RWPE1 (cell line): Measurements from ENCODE around the gene AMDHD2.

Experiments
- CTCF ChIA-PET: fragments of 350-600 bp; sonication (Branson Sonifier 250); formaldehyde crosslinking; extraction: SDS; loops from one replicate; lab custom pipeline; 2021; lab: Yijun Ruan, JAX
- POLR2A ChIA-PET: fragments of 400-600 bp; formaldehyde crosslinking; extraction: SDS; loops from one replicate; lab custom pipeline; 2020; ENCODE audit warnings: antibody characterized with exemption; ENCODE audit not compliant: low non-redundant PET; lab: Yijun Ruan, JAX
- DNase-seq: peaks from one replicate; pipeline ENCODE4 v3.0.0; 2012; ENCODE audit warnings: low spot score
- H3K27ac ChIP-seq: fragments of 450-650 bp; 2 replicates; pipeline ENCODE4 v1.5.1; 2017
- CTCF ChIP-seq: fragments of 450-650 bp; conservative IDR thresholded peaks from 2 replicates; pipeline ENCODE4 v1.5.1; 2017; ENCODE audit warnings: low read depth, mild to moderate bottlenecking

The AMDHD2 gene, protein sequence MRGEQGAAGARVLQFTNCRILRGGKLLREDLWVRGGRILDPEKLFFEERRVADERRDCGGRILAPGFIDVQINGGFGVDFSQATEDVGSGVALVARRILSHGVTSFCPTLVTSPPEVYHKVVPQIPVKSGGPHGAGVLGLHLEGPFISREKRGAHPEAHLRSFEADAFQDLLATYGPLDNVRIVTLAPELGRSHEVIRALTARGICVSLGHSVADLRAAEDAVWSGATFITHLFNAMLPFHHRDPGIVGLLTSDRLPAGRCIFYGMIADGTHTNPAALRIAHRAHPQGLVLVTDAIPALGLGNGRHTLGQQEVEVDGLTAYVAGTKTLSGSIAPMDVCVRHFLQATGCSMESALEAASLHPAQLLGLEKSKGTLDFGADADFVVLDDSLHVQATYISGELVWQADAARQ

DNA sequence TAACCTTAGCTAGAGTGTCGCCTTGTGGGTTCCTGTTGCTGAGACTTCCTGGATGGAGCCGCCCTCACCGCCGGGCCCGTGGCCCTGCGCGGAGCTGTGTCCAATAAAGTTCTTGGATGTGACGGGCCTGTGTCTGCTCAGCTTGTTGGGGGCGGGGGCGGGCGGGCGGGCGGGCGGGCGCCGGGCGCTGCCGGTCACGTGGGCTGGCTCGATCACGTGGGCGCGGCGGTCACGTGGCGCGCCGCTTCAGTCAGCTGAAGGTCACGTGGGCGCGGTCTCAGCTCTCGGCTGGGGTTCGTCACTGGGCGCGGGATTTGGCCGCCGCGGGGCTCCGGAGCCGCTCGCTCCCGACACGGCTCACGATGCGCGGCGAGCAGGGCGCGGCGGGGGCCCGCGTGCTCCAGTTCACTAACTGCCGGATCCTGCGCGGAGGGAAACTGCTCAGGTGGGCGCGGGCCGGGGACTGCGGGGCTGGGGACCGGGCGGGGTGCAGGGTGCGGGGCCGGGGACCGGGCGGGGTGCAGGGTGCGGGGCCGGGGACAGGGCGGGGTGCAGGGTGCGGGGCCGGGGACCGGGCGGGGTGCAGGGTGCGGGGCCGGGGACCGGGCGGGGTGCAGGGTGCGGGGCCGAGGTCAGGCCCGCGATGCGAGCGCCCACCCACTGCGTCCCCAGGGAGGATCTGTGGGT is at the start of gene AMDHD2:
Gene AMDHD2, plus strand, starts transcription at position 275 of the 687 bp plus-strand sequence. Its CDS starts 88 bp downstream, at position 363.
- peak within 1 kb of the TSS; percentile 95 for H3K27ac ChIP-seq
- POLR2A ChIA-PET = interaction anchor here (0.8 to 1.5 kb wide), 2 partner anchors 11 to 52 kb away, joined by 3 to 6 read pairs; partner anchors contain the start of gene CEMP1
- CTCF ChIA-PET = no interaction called here
- DNase-seq = peak; percentile 84
- TF ChIP-seq CTCF = no peak

DNA sequence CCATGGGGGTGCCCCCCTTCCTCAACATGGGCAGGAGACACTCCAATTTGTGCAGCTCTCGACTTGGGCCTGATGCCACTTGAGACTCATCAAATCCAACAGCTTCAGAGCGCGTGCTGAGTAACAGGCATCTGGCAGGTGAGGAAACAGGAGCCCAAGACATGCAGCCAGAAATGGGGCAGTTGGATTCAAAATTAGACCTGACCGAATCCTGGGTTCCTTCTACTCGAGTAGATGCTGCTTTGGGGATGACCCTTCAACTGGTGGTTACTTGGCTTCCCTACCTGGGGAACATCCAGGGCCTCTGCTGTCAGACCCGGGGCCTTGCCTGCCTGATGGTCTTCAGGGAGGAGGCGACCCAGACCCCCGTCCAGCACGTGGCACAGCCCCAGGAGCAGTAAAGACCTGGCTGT is 49.6 kb upstream of the AMDHD2 start:
- TF ChIP-seq CTCF = no peak
- ChIA-PET CTCF (interaction anchor here (0.6 to 1.0 kb wide), 3 partner anchors 13 to 31 kb away, joined by 3 to 5 read pairs (median 3); no protein-coding TSS in a partner anchor), POLR2A (no interaction called here)
- H3K27ac ChIP-seq = peak overlapping the region; percentile 91
- DNase-seq = no peak

DNA sequence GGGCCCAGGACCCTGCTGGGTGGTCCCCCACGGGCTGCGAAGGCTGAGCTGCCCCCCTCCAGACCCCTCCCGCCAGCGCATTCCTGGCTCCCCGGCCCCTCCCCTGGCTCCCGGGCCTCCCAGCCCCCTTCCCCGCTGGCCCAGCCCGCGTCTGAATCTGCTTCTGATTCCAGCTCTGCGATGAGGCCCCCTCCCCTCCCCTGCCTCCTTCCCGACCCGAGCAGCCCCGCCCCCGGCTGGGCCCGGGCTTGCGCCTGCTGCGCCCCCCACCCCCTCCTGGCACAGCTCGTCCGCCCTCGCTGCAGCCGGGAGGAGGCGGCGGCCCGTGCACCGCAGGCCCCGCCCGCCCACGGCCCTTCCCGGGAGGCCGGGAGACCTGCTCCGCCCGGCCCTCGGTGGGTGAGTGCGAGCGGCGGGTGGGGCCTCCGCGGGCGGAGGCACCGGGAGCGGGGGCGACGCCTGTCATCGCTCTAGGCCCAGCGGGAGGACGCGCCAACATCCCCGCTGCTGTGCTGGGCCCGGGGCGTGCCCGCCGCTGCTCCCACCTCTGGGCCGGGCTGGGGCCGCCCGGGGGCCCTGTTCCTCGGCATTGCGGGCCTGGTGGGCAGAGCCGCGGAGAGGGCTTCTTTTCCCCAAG is 49.0 kb upstream of the AMDHD2 start, which contains the start of gene NTN3:
Gene NTN3, plus strand, starts transcription at position 282 of the 637 bp plus-strand sequence. CDS start 405 bp downstream, outside the sequence.
- H3K27ac ChIP-seq = peak within 1 kb of the TSS; percentile 91
- TF ChIP-seq CTCF = no peak
- CTCF ChIA-PET = interaction anchor here (0.7 to 4.0 kb wide), 4 partner anchors 30 to 278 kb away, joined by 3 to 12 read pairs (median 4); no protein-coding TSS in a partner anchor
- DNase-seq = no peak
- POLR2A ChIA-PET = no interaction called here

DNA sequence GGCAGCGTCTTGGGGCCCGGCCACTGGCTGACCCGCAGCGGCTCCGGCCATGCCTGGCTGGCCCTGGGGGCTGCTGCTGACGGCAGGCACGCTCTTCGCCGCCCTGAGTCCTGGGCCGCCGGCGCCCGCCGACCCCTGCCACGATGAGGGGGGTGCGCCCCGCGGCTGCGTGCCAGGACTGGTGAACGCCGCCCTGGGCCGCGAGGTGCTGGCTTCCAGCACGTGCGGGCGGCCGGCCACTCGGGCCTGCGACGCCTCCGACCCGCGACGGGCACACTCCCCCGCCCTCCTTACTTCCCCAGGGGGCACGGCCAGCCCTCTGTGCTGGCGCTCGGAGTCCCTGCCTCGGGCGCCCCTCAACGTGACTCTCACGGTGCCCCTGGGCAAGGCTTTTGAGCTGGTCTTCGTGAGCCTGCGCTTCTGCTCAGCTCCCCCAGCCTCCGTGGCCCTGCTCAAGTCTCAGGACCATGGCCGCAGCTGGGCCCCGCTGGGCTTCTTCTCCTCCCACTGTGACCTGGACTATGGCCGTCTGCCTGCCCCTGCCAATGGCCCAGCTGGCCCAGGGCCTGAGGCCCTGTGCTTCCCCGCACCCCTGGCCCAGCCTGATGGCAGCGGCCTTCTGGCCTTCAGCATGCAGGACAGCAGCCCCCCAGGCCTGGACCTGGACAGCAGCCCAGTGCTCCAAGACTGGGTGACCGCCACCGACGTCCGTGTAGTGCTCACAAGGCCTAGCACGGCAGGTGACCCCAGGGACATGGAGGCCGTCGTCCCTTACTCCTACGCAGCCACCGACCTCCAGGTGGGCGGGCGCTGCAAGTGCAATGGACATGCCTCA is 48.3 kb upstream of the AMDHD2 start:
- POLR2A ChIA-PET = no interaction called here
- H3K27ac ChIP-seq = peak overlapping the region; percentile 91
- no peak for TF ChIP-seq CTCF
- DNase-seq = no peak
- CTCF ChIA-PET = interaction anchor here (0.7 to 4.0 kb wide), 3 partner anchors 29 to 279 kb away, joined by 3 to 12 read pairs (median 4); no protein-coding TSS in a partner anchor

- TF ChIP-seq CTCF = no peak
- CTCF ChIA-PET = interaction anchor here (0.7 to 4.0 kb wide), 2 partner anchors 29 to 491 kb away, joined by 3 to 12 read pairs; partner anchors contain the start of gene NOXO1
- no peak for DNase-seq
- no peak overlapping the region for H3K27ac ChIP-seq
- POLR2A ChIA-PET = no interaction called here
Observed at GRCh38 chr16:2472488-2472864, 47.7 kb upstream of the AMDHD2 start.
